HEK293 (cell line): ENCODE measurements around the gene WASF1.

Source experiments
- CTCF ChIA-PET: fragments of 350-600 bp; formaldehyde crosslinking; extraction: SDS; loops from one replicate; lab custom pipeline; 2021; ENCODE audit warnings: antibody characterized with exemption; lab: Yijun Ruan, JAX
- POLR2A ChIA-PET: fragments of 300-600 bp; formaldehyde crosslinking; extraction: SDS; loops from one replicate; lab custom pipeline; 2020; ENCODE audit warnings: antibody characterized with exemption, inconsistent platforms; lab: Yijun Ruan, JAX
- H3K27ac ChIP-seq: fragments of 200-500 bp; sonication (Bioruptor generic); 2 replicates; pipeline ENCODE4 v1.5.1; 2014; ENCODE audit warnings: low read depth, low read length, control low read depth, inconsistent platforms; ENCODE audit errors: extremely low read depth
- H3K36me3 ChIP-seq, 2 experiments: fragments of 200-500 bp in 1 of 2; sonication (Bioruptor generic) in 1 of 2; 1 replicate in 1 of 2; 2 replicates in 1 of 2; pipeline ENCODE4 v1.5.1; 2014 to 2017; ENCODE audit warnings: inconsistent platforms in 2 of 2, low read length in 2 of 2; ENCODE audit not compliant: control insufficient read depth in 2 of 2, insufficient read depth in 1 of 2
- H3K4me1 ChIP-seq: fragments of 200-500 bp; sonication (Bioruptor generic); 2 replicates; pipeline ENCODE4 v1.5.1; 2014; ENCODE audit warnings: mild to moderate bottlenecking, low read length, inconsistent platforms; ENCODE audit not compliant: control insufficient read depth, insufficient read depth
- H3K4me3 ChIP-seq: 2 replicates; pipeline ENCODE4 v1.5.1; 2011; ENCODE audit warnings: low read depth, mild to moderate bottlenecking, control low read depth, low read length, moderate library complexity
- H3K9me3 ChIP-seq: fragments of 200-500 bp; sonication (Bioruptor generic); 2 replicates; pipeline ENCODE4 v1.5.1; 2014; ENCODE audit warnings: low read depth, low read length, inconsistent platforms; ENCODE audit not compliant: control insufficient read depth, insufficient read depth
- GLIS1 ChIP-seq: fragments of 450-650 bp; formaldehyde crosslinking; IDR thresholded peaks from 2 replicates; pipeline ENCODE4 v1.5.1; 2016; ENCODE audit warnings: missing biosample characterization, missing genetic modification characterization
- OVOL3 ChIP-seq: fragments of 450-650 bp; formaldehyde crosslinking; IDR thresholded peaks from 2 replicates; pipeline ENCODE4 v1.5.1; 2016; ENCODE audit warnings: missing biosample characterization, missing genetic modification characterization
- SCRT1 ChIP-seq: fragments of 450-650 bp; formaldehyde crosslinking; IDR thresholded peaks from 2 replicates; pipeline ENCODE4 v1.5.1; 2016; ENCODE audit warnings: missing biosample characterization, missing genetic modification characterization, borderline replicate concordance
- SP7 ChIP-seq: fragments of 450-650 bp; formaldehyde crosslinking; IDR thresholded peaks from 2 replicates; pipeline ENCODE4 v1.5.1; 2016; ENCODE audit warnings: missing biosample characterization, missing genetic modification characterization
- YY1 ChIP-seq: fragments of 450-650 bp; formaldehyde crosslinking; IDR thresholded peaks from 2 replicates; pipeline ENCODE4 v1.5.1; 2018; ENCODE audit warnings: missing biosample characterization, missing genetic modification characterization
- ZBTB20 ChIP-seq: fragments of 450-650 bp; formaldehyde crosslinking; IDR thresholded peaks from 2 replicates; pipeline ENCODE4 v1.5.1; 2016; ENCODE audit warnings: missing biosample characterization, missing genetic modification characterization
- ZBTB48 ChIP-seq: fragments of 450-650 bp; formaldehyde crosslinking; IDR thresholded peaks from 2 replicates; pipeline ENCODE4 v1.5.1; 2016; ENCODE audit warnings: missing biosample characterization, missing genetic modification characterization
- ZNF114 ChIP-seq: fragments of 450-650 bp; formaldehyde crosslinking; IDR thresholded peaks from 2 replicates; pipeline ENCODE4 v1.5.0; 2017; ENCODE audit warnings: missing biosample characterization, missing genetic modification characterization
- ZNF133 ChIP-seq: fragments of 450-650 bp; formaldehyde crosslinking; IDR thresholded peaks from 2 replicates; pipeline ENCODE4 v1.5.1; 2016; ENCODE audit warnings: missing biosample characterization, missing genetic modification characterization
- ZNF16 ChIP-seq: fragments of 450-650 bp; formaldehyde crosslinking; IDR thresholded peaks from 2 replicates; pipeline ENCODE4 v1.5.1; 2016; ENCODE audit warnings: low read depth, missing biosample characterization, missing genetic modification characterization
- ZNF202 ChIP-seq: fragments of 450-650 bp; formaldehyde crosslinking; IDR thresholded peaks from 2 replicates; pipeline ENCODE4 v1.5.1; 2016; ENCODE audit warnings: missing biosample characterization, missing genetic modification characterization, borderline replicate concordance
- ZNF239 ChIP-seq: fragments of 450-650 bp; formaldehyde crosslinking; IDR thresholded peaks from 2 replicates; pipeline ENCODE4 v1.5.1; 2016; ENCODE audit warnings: missing biosample characterization, missing genetic modification characterization
- ZNF24 ChIP-seq: fragments of 450-650 bp; formaldehyde crosslinking; IDR thresholded peaks from 2 replicates; pipeline ENCODE4 v1.5.1; 2016; ENCODE audit warnings: missing biosample characterization, missing genetic modification characterization
- ZNF274 ChIP-seq, 2 experiments: fragments of 200-500 bp in 1 of 2; fragments of 450-650 bp in 1 of 2; sonication (Bioruptor generic) in 1 of 2; formaldehyde crosslinking in 1 of 2; IDR thresholded peaks; 2 replicates each; pipeline versions ENCODE4 v1.5.1 to v1.6.1; 2014 to 2016; ENCODE audit warnings: borderline replicate concordance in 1 of 2, inconsistent platforms in 1 of 2, low read length in 1 of 2, missing biosample characterization in 1 of 2, missing genetic modification characterization in 1 of 2
- ZNF391 ChIP-seq: fragments of 450-650 bp; formaldehyde crosslinking; IDR thresholded peaks from 2 replicates; pipeline ENCODE4 v1.5.1; 2016; ENCODE audit warnings: low read depth, missing biosample characterization, missing genetic modification characterization, borderline replicate concordance
- ZNF416 ChIP-seq: fragments of 450-650 bp; formaldehyde crosslinking; IDR thresholded peaks from 2 replicates; pipeline ENCODE4 v1.5.1; 2016; ENCODE audit warnings: missing biosample characterization, missing genetic modification characterization
- ZNF423 ChIP-seq: fragments of 450-650 bp; formaldehyde crosslinking; IDR thresholded peaks from 2 replicates; pipeline ENCODE4 v1.5.1; 2016; ENCODE audit warnings: missing biosample characterization, missing genetic modification characterization
- ZNF426 ChIP-seq: fragments of 450-650 bp; formaldehyde crosslinking; IDR thresholded peaks from 2 replicates; pipeline ENCODE4 v1.5.1; 2017; ENCODE audit warnings: missing biosample characterization, missing genetic modification characterization, mild to moderate bottlenecking, inconsistent platforms, moderate library complexity
- ZNF514 ChIP-seq: fragments of 450-650 bp; formaldehyde crosslinking; IDR thresholded peaks from 2 replicates; pipeline ENCODE4 v1.5.1; 2016; ENCODE audit warnings: missing biosample characterization, missing genetic modification characterization
- ZNF530 ChIP-seq: fragments of 450-650 bp; formaldehyde crosslinking; IDR thresholded peaks from 2 replicates; pipeline ENCODE4 v1.5.1; 2016; ENCODE audit warnings: low read depth, missing biosample characterization, missing genetic modification characterization
- ZNF544 ChIP-seq: fragments of 450-650 bp; formaldehyde crosslinking; IDR thresholded peaks from 2 replicates; pipeline ENCODE4 v1.5.0; 2017; ENCODE audit warnings: missing biosample characterization, missing genetic modification characterization
- ZNF555 ChIP-seq: fragments of 450-650 bp; formaldehyde crosslinking; conservative IDR thresholded peaks from 2 replicates; pipeline ENCODE4 v1.5.1; 2017; ENCODE audit warnings: missing biosample characterization, mild to moderate bottlenecking, missing genetic modification characterization, inconsistent platforms
- ZNF610 ChIP-seq: fragments of 450-650 bp; formaldehyde crosslinking; IDR thresholded peaks from 2 replicates; pipeline ENCODE4 v1.5.1; 2016; ENCODE audit warnings: missing biosample characterization, missing genetic modification characterization, borderline replicate concordance
- ZNF621 ChIP-seq: fragments of 450-650 bp; formaldehyde crosslinking; IDR thresholded peaks from 2 replicates; pipeline ENCODE4 v1.5.1; 2017; ENCODE audit warnings: missing biosample characterization, missing genetic modification characterization
- ZNF623 ChIP-seq: fragments of 450-650 bp; formaldehyde crosslinking; IDR thresholded peaks from 2 replicates; pipeline ENCODE4 v1.5.1; 2016; ENCODE audit warnings: missing biosample characterization, missing genetic modification characterization
- ZNF626 ChIP-seq: fragments of 450-650 bp; sonication (Bioruptor Pico); formaldehyde crosslinking; IDR thresholded peaks from 2 replicates; pipeline ENCODE4 v1.5.1; 2018; ENCODE audit warnings: missing biosample characterization, missing genetic modification characterization, inconsistent platforms
- ZNF76 ChIP-seq: fragments of 450-650 bp; formaldehyde crosslinking; IDR thresholded peaks from 2 replicates; pipeline ENCODE4; 2016; ENCODE audit warnings: low read depth, missing biosample characterization, missing genetic modification characterization, borderline replicate concordance
- ZSCAN23 ChIP-seq: fragments of 450-650 bp; formaldehyde crosslinking; IDR thresholded peaks from 2 replicates; pipeline ENCODE4 v1.5.1; 2016; ENCODE audit warnings: missing biosample characterization, missing genetic modification characterization
- TF ChIP-seq, protein P1 (sequence below): fragments of 450-650 bp; formaldehyde crosslinking; IDR thresholded peaks from 2 replicates; pipeline ENCODE4 v1.5.1; 2016; ENCODE audit warnings: missing biosample characterization, missing genetic modification characterization
- TF ChIP-seq, protein P2 (sequence below): fragments of 450-650 bp; formaldehyde crosslinking; IDR thresholded peaks from 2 replicates; pipeline ENCODE4 v1.5.1; 2017; ENCODE audit warnings: missing biosample characterization, missing genetic modification characterization
- TF ChIP-seq, protein P3 (sequence below): fragments of 450-650 bp; formaldehyde crosslinking; IDR thresholded peaks from 2 replicates; pipeline ENCODE4 v1.5.1; 2016; ENCODE audit warnings: missing biosample characterization, missing genetic modification characterization

The WASF1 gene

DNA sequence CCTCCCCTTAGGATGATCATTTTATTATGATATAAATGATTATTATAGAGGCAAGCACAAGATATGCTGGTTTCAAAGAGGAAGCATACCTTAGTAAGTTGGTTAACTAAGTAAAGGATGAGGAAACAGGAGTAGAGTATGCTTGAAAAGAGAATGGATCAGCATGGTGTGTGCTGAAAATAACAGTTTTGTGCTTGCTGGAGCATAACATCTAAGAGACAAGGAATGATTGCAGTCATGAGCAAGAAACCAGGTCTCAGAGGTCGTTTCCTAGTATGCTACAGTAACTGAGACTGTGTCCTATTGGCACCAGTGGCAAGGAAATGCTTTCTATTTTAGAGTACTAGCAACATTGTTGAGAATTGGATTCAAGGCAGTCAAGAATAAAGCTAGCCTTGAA is 34.9 kb upstream of the WASF1 start:
- TF ChIP-seq ZNF610 = no peak
- TF ChIP-seq OVOL3 = no peak
- no peak for TF ChIP-seq SP7 (tag by site-specific recombination)
- TF ChIP-seq YY1 (tag by site-specific recombination) = no peak
- no peak for TF ChIP-seq ZSCAN23
- TF ChIP-seq ZNF239 (tag by site-specific recombination) = no peak
- TF ChIP-seq ZNF114 = no peak
- TF ChIP-seq ZNF133 = no peak
- TF ChIP-seq ZNF426 (tag by site-specific recombination) = no peak
- no peak for TF ChIP-seq ZNF544 (tag by site-specific recombination)
- no peak for TF ChIP-seq ZNF202 (tag by site-specific recombination)
- no peak for TF ChIP-seq ZNF16
- no peak for TF ChIP-seq GLIS1 (tag by site-specific recombination)
- no peak for TF ChIP-seq ZNF274 (IDR thresholded peaks at IDR 0.05; ENCODE audit: low read length)
- no peak for TF ChIP-seq ZNF274 (tag by site-specific recombination; IDR thresholded peaks at IDR 0.05; ENCODE audit: borderline replicate concordance)
- ChIA-PET POLR2A (no interaction called here), CTCF (interaction anchor here (0.6 to 1.7 kb wide), 3 partner anchors 9 to 411 kb away, joined by 3 to 6 read pairs (median 5); no protein-coding TSS in a partner anchor)
- no peak overlapping the region for H3K27ac ChIP-seq
- H3K4me1 ChIP-seq = no peaks in the 10 kb centered on the region
- no peak overlapping the region for H3K4me3 ChIP-seq
- peaks cover 19 to 93% of the 10 kb centered on the region in 2 experiments for H3K36me3 ChIP-seq
- no peaks in the 10 kb centered on the region for H3K9me3 ChIP-seq

DNA sequence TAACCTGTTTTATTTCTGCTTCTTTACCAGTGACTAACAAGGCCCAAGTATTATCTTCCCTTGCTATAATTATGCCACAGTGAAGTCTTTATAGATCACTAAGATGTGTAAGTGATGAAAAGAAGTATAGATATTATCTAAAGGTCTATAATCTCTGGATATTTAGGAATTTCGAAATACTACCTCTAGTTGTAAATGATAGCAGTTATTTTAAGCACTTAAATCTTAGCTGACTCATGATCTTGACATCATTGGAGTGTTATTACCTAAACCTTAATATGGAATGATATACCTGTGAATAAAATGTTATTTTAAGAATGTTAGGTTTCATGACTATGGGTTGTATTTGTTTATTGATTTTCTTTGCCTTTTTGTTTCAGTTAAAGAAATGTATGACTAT is 32.3 kb upstream of the WASF1 start:
- H3K36me3 ChIP-seq = peaks cover 19 to 81% of the 10 kb centered on the region in 2 experiments
- ChIA-PET POLR2A (no interaction called here), CTCF (interaction anchor here (0.6 kb wide), 1 partner anchor 1024 kb away, joined by 3 read pairs; no protein-coding TSS in a partner anchor)

More for the DNA sequence above, 32.3 kb upstream of the WASF1 start:
- Histone ChIP-seq H3K9me3 (no peaks in the 10 kb centered on the region), H3K27ac (no peak overlapping the region), H3K4me1 (no peaks in the 10 kb centered on the region), H3K4me3 (no peak overlapping the region)
- TF ChIP-seq ZNF530 = no peak
- TF ChIP-seq SCRT1 (tag by site-specific recombination) = no peak
- TF ChIP-seq ZBTB20 (tag by site-specific recombination) = no peak
- TF ChIP-seq ZNF24 = no peak
- TF ChIP-seq ZNF16 = no peak
- no peak for TF ChIP-seq ZNF133
- no peak for TF ChIP-seq ZNF76 (tag by site-specific recombination)
- TF ChIP-seq ZBTB48 (tag by site-specific recombination) = no peak
- TF ChIP-seq, protein P1, sequence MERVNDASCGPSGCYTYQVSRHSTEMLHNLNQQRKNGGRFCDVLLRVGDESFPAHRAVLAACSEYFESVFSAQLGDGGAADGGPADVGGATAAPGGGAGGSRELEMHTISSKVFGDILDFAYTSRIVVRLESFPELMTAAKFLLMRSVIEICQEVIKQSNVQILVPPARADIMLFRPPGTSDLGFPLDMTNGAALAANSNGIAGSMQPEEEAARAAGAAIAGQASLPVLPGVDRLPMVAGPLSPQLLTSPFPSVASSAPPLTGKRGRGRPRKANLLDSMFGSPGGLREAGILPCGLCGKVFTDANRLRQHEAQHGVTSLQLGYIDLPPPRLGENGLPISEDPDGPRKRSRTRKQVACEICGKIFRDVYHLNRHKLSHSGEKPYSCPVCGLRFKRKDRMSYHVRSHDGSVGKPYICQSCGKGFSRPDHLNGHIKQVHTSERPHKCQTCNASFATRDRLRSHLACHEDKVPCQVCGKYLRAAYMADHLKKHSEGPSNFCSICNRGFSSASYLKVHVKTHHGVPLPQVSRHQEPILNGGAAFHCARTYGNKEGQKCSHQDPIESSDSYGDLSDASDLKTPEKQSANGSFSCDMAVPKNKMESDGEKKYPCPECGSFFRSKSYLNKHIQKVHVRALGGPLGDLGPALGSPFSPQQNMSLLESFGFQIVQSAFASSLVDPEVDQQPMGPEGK (tag by site-specific recombination) = no peak
- TF ChIP-seq ZNF623 (tag by site-specific recombination) = no peak
- no peak for TF ChIP-seq ZNF626 (tag by site-specific recombination)
- no peak for TF ChIP-seq ZNF423 (tag by site-specific recombination)
- TF ChIP-seq, protein P2, sequence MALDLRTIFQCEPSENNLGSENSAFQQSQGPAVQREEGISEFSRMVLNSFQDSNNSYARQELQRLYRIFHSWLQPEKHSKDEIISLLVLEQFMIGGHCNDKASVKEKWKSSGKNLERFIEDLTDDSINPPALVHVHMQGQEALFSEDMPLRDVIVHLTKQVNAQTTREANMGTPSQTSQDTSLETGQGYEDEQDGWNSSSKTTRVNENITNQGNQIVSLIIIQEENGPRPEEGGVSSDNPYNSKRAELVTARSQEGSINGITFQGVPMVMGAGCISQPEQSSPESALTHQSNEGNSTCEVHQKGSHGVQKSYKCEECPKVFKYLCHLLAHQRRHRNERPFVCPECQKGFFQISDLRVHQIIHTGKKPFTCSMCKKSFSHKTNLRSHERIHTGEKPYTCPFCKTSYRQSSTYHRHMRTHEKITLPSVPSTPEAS (tag by site-specific recombination) = no peak
- TF ChIP-seq ZNF621 = no peak
- TF ChIP-seq ZNF555 (tag by site-specific recombination) = no peak
- TF ChIP-seq ZNF514 (tag by site-specific recombination) = no peak
- TF ChIP-seq, protein P3, sequence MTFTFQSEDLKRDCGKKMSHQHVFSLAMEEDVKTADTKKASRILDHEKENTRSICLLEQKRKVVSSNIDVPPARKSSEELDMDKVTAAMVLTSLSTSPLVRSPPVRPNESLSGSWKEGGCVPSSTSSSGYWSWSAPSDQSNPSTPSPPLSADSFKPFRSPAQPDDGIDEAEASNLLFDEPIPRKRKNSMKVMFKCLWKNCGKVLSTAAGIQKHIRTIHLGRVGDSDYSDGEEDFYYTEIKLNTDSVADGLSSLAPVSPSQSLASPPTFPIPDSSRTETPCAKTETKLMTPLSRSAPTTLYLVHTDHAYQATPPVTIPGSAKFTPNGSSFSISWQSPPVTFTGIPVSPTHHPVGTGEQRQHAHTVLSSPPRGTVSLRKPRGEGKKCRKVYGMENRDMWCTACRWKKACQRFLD (tag by site-specific recombination) = no peak
- no peak for TF ChIP-seq ZNF391 (tag by site-specific recombination)
- no peak for TF ChIP-seq ZNF416 (tag by site-specific recombination)
